Sigmoid colon (tissue), 4 donors: ENCODE results near the gene CACNA1C.

Experiments used
- EP300 ChIP-seq, 4 donors: sonication (generic); formaldehyde crosslinking; IDR thresholded peaks; one replicate each; pipeline ENCODE4 v1.6.1; 2017; ENCODE audit warnings: antibody characterized with exemption in 4 of 4
- POLR2A ChIP-seq, 2 donors: fragments of 450-650 bp; IDR thresholded peaks; one replicate each; pipeline ENCODE4 v1.6.1; 2016; ENCODE audit warnings: antibody characterized with exemption in 2 of 2, mild to moderate bottlenecking in 2 of 2, moderate library complexity in 2 of 2
- POLR2AphosphoS5 ChIP-seq, 4 donors: sonication (generic); formaldehyde crosslinking; IDR thresholded peaks; one replicate each; pipeline ENCODE4 v1.6.1; 2017; ENCODE audit warnings: antibody characterized with exemption in 4 of 4
- TF ChIP-seq, protein P1 (sequence below), 4 experiments: fragments of 450-650 bp in 3 of 4; fragments of 200-600 bp in 1 of 4; IDR thresholded peaks; one replicate each; pipeline ENCODE4 v1.5.1; 2016 to 2019; ENCODE audit warnings: antibody characterized with exemption in 4 of 4, mild to moderate bottlenecking in 3 of 4, moderate library complexity in 2 of 4

DNA sequence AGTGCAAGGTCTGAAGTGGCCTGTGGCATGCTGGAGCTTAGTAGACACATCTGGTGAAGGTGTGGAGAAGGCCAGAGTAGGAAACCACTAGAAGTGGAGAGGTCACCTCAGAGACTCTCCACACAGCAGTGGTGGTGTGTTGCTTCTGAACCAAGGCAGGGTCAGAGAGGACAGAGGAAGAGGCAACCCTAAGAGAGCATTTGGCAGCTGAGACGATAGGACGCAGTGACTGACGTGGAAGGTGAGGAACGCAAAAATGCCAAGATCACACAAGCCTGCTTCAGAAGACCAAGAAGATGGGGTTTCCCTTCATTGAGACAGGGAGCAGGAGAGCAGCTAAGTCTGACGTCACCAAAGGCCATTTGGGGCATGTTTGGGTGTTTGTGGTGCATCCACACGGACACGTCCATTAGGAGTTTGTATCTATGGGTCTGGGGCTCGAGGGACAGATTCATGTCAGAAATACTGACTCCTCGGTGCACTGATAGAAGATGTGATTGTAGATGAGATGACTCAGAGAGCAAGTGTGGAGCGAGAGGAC is 338.1 kb downstream of the CACNA1C start:
- TF ChIP-seq, protein P1, sequence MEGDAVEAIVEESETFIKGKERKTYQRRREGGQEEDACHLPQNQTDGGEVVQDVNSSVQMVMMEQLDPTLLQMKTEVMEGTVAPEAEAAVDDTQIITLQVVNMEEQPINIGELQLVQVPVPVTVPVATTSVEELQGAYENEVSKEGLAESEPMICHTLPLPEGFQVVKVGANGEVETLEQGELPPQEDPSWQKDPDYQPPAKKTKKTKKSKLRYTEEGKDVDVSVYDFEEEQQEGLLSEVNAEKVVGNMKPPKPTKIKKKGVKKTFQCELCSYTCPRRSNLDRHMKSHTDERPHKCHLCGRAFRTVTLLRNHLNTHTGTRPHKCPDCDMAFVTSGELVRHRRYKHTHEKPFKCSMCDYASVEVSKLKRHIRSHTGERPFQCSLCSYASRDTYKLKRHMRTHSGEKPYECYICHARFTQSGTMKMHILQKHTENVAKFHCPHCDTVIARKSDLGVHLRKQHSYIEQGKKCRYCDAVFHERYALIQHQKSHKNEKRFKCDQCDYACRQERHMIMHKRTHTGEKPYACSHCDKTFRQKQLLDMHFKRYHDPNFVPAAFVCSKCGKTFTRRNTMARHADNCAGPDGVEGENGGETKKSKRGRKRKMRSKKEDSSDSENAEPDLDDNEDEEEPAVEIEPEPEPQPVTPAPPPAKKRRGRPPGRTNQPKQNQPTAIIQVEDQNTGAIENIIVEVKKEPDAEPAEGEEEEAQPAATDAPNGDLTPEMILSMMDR (IDR thresholded peaks at IDR 0.05) = no peak
- no peak for TF ChIP-seq EP300 (IDR thresholded peaks at IDR 0.05)
- no peak for TF ChIP-seq POLR2A (IDR thresholded peaks at IDR 0.05)
- TF ChIP-seq POLR2AphosphoS5 (IDR thresholded peaks at IDR 0.05) = no peak
